ENCODE measurements around the gene HLA-DMB. TPM values are rescaled to one million over a fixed set of nuclear protein-coding genes. Genes with fewer than 3 reads are reported as not detected.

The HLA-DMB gene
- total RNA-seq, 4 donors from 2014 or later = 1.8 to 20.8 (median 13.2) TPM

DNA sequence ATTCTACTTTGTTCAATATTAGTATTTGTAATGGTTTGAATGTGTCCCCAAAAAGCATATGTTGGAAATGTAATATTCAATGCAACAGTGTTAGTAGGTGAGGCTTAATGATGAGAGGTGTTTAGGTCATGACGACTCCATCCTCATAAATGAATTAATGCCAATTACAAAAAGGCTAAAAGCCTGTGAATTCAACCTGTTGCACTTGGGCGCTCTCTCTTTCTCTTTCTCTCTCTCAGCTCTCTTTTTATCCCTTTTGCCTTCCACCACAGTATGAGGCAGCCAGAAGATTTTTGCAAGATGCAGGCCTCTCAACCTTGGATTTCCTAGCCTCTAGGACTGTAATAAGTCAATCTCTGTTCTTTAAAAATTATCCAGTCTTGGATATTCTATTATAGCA is 52.3 kb downstream of the HLA-DMB start:
- Histone ChIP-seq H3K36me3 (no peaks in the 10 kb centered on the region), H3K4me1 (peaks cover 4 to 25% (median 10%) of the 10 kb centered on the region in 4 donors), H3K27ac (no peak overlapping the region), H3K27me3 (no peaks in the 10 kb centered on the region), H3K4me3 (no peak overlapping the region), H3K9me3 (no peaks in the 10 kb centered on the region)
- no peak for DNase-seq
- intact Hi-C loops (cut with DNase I; ENCODE audit: low total_unique reads) = no loop called here
- in situ Hi-C loops (cut with MboI; ENCODE audit: low pct_ligation_motif_present in 1 of 4, low pct_unique_long_range_greater_than_20kb in 1 of 4, low sequenced_read_pairs in 3 of 4) = loop anchor here (5.0 to 25.0 kb wide), 5 partner anchors 54 to 99 kb away; partner anchors contain the start of gene HLA-DMB (in 1 of the 4)
- TF ChIP-seq EP300 (IDR thresholded peaks at IDR 0.05; ENCODE audit: low read depth) (no peak), POLR2A (IDR thresholded peaks at IDR 0.05) (no peak), POLR2AphosphoS5 (IDR thresholded peaks at IDR 0.05) (no peak)
- TF ChIP-seq, protein P1, sequence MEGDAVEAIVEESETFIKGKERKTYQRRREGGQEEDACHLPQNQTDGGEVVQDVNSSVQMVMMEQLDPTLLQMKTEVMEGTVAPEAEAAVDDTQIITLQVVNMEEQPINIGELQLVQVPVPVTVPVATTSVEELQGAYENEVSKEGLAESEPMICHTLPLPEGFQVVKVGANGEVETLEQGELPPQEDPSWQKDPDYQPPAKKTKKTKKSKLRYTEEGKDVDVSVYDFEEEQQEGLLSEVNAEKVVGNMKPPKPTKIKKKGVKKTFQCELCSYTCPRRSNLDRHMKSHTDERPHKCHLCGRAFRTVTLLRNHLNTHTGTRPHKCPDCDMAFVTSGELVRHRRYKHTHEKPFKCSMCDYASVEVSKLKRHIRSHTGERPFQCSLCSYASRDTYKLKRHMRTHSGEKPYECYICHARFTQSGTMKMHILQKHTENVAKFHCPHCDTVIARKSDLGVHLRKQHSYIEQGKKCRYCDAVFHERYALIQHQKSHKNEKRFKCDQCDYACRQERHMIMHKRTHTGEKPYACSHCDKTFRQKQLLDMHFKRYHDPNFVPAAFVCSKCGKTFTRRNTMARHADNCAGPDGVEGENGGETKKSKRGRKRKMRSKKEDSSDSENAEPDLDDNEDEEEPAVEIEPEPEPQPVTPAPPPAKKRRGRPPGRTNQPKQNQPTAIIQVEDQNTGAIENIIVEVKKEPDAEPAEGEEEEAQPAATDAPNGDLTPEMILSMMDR (IDR thresholded peaks at IDR 0.05) = no peak
- WGBS, 2 donors (ENCODE audit: low coverage in 1 of 2) = 62 to 75% methylated on average over 2 of the region's 2 CpGs

DNA sequence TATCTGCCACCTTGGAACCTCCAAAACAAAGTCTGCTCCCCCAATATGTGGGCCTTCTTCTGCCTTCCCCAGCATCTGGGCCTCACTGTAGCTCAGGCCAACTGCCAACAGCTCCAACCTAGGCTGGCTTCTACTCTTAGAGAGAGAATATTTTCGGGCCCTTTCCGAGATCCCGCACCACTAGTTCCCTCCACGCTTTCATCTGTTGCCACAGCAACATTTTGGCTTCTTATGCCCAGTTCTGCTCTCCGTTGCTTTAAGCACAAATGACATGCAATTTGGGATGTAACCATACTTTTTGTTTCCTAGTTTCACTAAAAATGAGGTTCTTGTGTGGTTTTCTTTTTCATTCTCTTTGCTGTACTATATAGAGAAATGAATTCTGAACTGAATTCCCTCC is 53.2 kb downstream of the HLA-DMB start:
- Histone ChIP-seq H3K27ac (peak overlapping the region; percentile 12 to 51 (median 46)), H3K4me3 (no peak overlapping the region), H3K27me3 (no peaks in the 10 kb centered on the region), H3K36me3 (no peaks in the 10 kb centered on the region), H3K9me3 (no peaks in the 10 kb centered on the region), H3K4me1 (peaks cover 4 to 20% (median 8%) of the 10 kb centered on the region in 4 donors)
- no peak for TF ChIP-seq POLR2A (IDR thresholded peaks at IDR 0.05)
- TF ChIP-seq POLR2AphosphoS5 (IDR thresholded peaks at IDR 0.05) = no peak
- no peak for TF ChIP-seq EP300 (IDR thresholded peaks at IDR 0.05; ENCODE audit: low read depth)
- TF ChIP-seq, protein P1 (IDR thresholded peaks at IDR 0.05) = no peak
- intact Hi-C loops (cut with DNase I; ENCODE audit: low total_unique reads) (loop anchor here (1.0 kb wide), 2 partner anchors 25 to 99 kb away; no protein-coding TSS in a partner anchor), in situ Hi-C loops (cut with MboI; ENCODE audit: low pct_ligation_motif_present in 1 of 4, low pct_unique_long_range_greater_than_20kb in 1 of 4, low sequenced_read_pairs in 3 of 4) (loop anchor here (5.0 to 25.0 kb wide), 5 partner anchors 55 to 100 kb away; partner anchors contain the start of gene HLA-DMB (in 1 of the 4))
- WGBS, 2 donors (ENCODE audit: low coverage in 1 of 2) = 76 to 83% methylated on average over 5 of the region's 5 CpGs
- DNase-seq = no peak

DNA sequence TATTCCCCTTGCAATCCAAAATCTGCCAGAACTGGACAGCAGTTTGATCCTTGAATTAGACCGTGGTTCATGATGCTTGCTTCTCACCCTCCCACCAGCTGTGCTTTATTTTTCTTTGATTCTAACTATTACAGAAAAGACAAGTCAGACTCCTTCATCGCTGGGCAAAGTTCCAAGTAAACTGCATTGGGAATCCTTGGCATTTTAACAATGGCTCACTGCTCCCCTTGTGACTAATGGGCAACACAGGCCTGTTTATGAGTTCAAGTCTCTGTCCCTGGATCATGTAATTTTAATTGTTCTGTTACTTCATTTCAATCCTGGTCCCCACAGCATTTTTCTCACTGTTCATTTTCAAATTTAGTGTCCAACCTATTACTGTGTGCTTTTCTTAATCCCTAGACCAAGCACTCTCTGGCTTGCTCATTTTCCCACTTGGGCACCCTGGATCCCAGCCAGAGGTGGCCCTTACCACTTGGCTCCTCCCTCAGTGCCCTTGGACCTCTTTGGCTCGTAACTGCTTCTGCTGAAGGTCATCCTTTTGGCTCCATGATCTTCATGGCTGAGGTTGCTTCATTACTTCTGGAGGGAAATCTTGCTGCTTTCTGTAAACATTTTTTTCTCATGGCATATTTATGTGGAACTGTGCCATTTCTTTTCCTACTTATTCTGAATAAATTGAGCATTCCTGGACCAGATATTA is 54.0 kb downstream of the HLA-DMB start:
- H3K9me3 ChIP-seq = no peaks in the 10 kb centered on the region
- no peaks in the 10 kb centered on the region for H3K27me3 ChIP-seq
- DNase-seq = no peak
- peaks cover 4 to 20% (median 8%) of the 10 kb centered on the region in 4 donors for H3K4me1 ChIP-seq
- H3K4me3 ChIP-seq = no peak overlapping the region
- TF ChIP-seq EP300 (IDR thresholded peaks at IDR 0.05; ENCODE audit: low read depth) (no peak), POLR2AphosphoS5 (IDR thresholded peaks at IDR 0.05) (peak in 1 of 3 donors; percentile 32)
- 32 to 40% methylated on average over 3 of the region's 3 CpGs for WGBS, 2 donors (ENCODE audit: low coverage in 1 of 2)
- intact Hi-C loops (cut with DNase I; ENCODE audit: low total_unique reads) = loop anchor here (1.0 kb wide), 2 partner anchors 25 to 99 kb away; no protein-coding TSS in a partner anchor
- no peaks in the 10 kb centered on the region for H3K36me3 ChIP-seq
- in situ Hi-C loops (cut with MboI; ENCODE audit: low pct_ligation_motif_present in 1 of 4, low pct_unique_long_range_greater_than_20kb in 1 of 4, low sequenced_read_pairs in 3 of 4) = loop anchor here (5.0 to 25.0 kb wide), 5 partner anchors 55 to 100 kb away; partner anchors contain the start of gene HLA-DMB (in 1 of the 4)
- H3K27ac ChIP-seq = peak overlapping the region; percentile 12 to 51 (median 46)

DNA sequence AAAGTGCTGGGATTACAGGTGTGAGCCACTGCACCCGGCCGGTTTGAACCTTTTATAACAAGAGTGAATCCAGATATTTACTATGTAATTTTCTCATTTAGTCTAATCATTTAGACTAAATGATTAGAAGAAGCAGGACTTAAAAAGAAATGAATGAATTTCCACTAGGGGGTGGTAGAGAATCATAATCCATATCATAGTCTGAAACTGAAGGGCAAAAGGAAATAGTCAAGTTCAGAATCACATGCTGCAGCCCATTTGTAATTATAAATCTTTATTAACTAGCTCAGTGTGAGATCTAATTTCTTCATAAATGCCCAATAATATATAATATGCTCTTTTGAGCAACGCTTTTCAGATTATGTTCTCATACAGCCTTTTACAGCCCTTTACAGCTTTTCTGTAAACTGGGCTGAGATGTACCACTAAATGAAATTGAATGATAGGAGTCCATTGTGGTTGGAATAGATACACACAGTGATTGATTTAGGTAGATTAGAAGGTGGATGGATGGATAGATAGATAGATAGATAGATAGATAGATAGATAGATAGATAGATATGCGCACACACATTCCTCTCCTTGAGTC is 55.0 kb downstream of the HLA-DMB start:
- in situ Hi-C loops (cut with MboI; ENCODE audit: low pct_ligation_motif_present in 1 of 4, low pct_unique_long_range_greater_than_20kb in 1 of 4, low sequenced_read_pairs in 3 of 4) (loop anchor here (5.0 to 25.0 kb wide), 5 partner anchors 57 to 102 kb away; partner anchors contain the start of gene HLA-DMB (in 1 of the 4)), intact Hi-C loops (cut with DNase I; ENCODE audit: low total_unique reads) (no loop called here)
- no peaks in the 10 kb centered on the region for H3K9me3 ChIP-seq
- DNase-seq = no peak
- no peaks in the 10 kb centered on the region for H3K36me3 ChIP-seq
- TF ChIP-seq POLR2AphosphoS5 (IDR thresholded peaks at IDR 0.05) (no peak), EP300 (IDR thresholded peaks at IDR 0.05; ENCODE audit: low read depth) (no peak), POLR2A (IDR thresholded peaks at IDR 0.05) (no peak)
- TF ChIP-seq, protein P1 (IDR thresholded peaks at IDR 0.05) = peak; percentile 65 to 77 (median 66)
- H3K4me1 ChIP-seq = peaks cover 4 to 20% (median 8%) of the 10 kb centered on the region in 4 donors
- WGBS, 2 donors (ENCODE audit: low coverage in 1 of 2) = 43 to 61% methylated on average over 2 to 4 of the region's 4 CpGs
- no peak overlapping the region for H3K27ac ChIP-seq
- H3K4me3 ChIP-seq = no peak overlapping the region
- no peaks in the 10 kb centered on the region for H3K27me3 ChIP-seq

Small RNA genes within 50 kb of the gene (small RNA-seq; reads per million reads assigned to genes)
- 0 reads per million in 4 donors for gene HLA-Z

Other genes starting within 250 kb of the HLA-DMB start
- 1 to 10 TPM in 1 of 4 donors, not detected in 3; 2.7 TPM for gene HLA-DQA2, start 199.6 kb downstream of the HLA-DMB start, total RNA-seq
- gene HLA-DQB2, start 177.5 kb downstream of the HLA-DMB start, total RNA-seq = under 1 TPM in 2 of 4 donors, not detected in 2; 0.27 to 0.32 TPM
- 1 to 10 TPM in 1 of 4 donors, not detected in 3; 5.7 TPM for gene HLA-DOB, start 124.0 kb downstream of the HLA-DMB start, total RNA-seq
- gene TAP2, start 102.3 kb downstream of the HLA-DMB start, total RNA-seq = 10 to 100 TPM; 12.3 to 48.2 (median 27.1) TPM
- gene PSMB8, start 97.0 kb downstream of the HLA-DMB start, total RNA-seq = 10 to 100 TPM in 3 of 4 donors, 1 to 10 TPM in 1; 9.4 to 95.2 (median 72.6) TPM
- 10 to 100 TPM; 63.2 to 87.9 (median 75.3) TPM for gene TAP1, start 87.3 kb downstream of the HLA-DMB start, total RNA-seq
- gene PSMB9, start 86.8 kb downstream of the HLA-DMB start, total RNA-seq = 10 to 100 TPM; 14.6 to 44.1 (median 32.9) TPM
- 10 to 100 TPM in 3 of 4 donors, 1 to 10 TPM in 1; 1.4 to 40.4 (median 20.8) TPM for gene HLA-DMA, start 12.1 kb upstream of the HLA-DMB start, total RNA-seq
- gene BRD2, start 27.6 kb upstream of the HLA-DMB start, total RNA-seq = 100 to 1,000 TPM; 116 to 612 (median 238) TPM
- gene HLA-DOA, start 68.6 kb upstream of the HLA-DMB start, total RNA-seq = 1 to 10 TPM in 3 of 4 donors, under 1 TPM in 1; 0.82 to 7.9 (median 2.6) TPM
- 10 to 100 TPM in 3 of 4 donors, 1 to 10 TPM in 1; 2.2 to 77.8 (median 28.7) TPM for gene HLA-DPA1, start 132.6 kb upstream of the HLA-DMB start, total RNA-seq
- 10 to 100 TPM in 3 of 4 donors, 1 to 10 TPM in 1; 10.0 to 68.0 (median 40.4) TPM for gene HLA-DPB1, start 135.0 kb upstream of the HLA-DMB start, total RNA-seq

Measured in transverse colon (tissue), 4 donors.